ENCODE measurements around the gene SLC37A1. TPM values are rescaled to one million over a fixed set of nuclear protein-coding genes. Genes with fewer than 3 reads are reported as not detected.
A peak's percentile ranks its signal among the peaks of the same experiment; 100 is the strongest.
"Not testable (repeated sequence)": the region's sequence is repeated elsewhere in the genome, so short reads cannot be mapped to it uniquely, and the experiment has no call there.

Gene SLC37A1
- total RNA-seq, 1 donor from 2014 or later = 28.9 TPM

- ATAC-seq (no peak), DNase-seq (no peak)
- TF ChIP-seq CTCF (IDR thresholded peaks at IDR 0.05) = no peak
- H3K4me3 ChIP-seq = no peak overlapping the region
- intact Hi-C loops (cut with DNase I) = no loop called here
- H3K9me3 ChIP-seq = no peaks in the 10 kb centered on the region
- peaks cover 6% of the 10 kb centered on the region for H3K27me3 ChIP-seq (ENCODE audit: low read depth)
- H3K36me3 ChIP-seq = no peaks in the 10 kb centered on the region
- no peak overlapping the region for H3K27ac ChIP-seq
- no peaks in the 10 kb centered on the region for H3K4me1 ChIP-seq
Measured at GRCh38 chr21:42627527-42628289, 114.1 kb downstream of the SLC37A1 start.

- intact Hi-C loops (cut with DNase I); ATAC-seq; H3K27ac ChIP-seq; H3K4me3 ChIP-seq; DNase-seq; H3K27me3 ChIP-seq (ENCODE audit: low read depth); H3K36me3 ChIP-seq; H3K9me3 ChIP-seq; H3K4me1 ChIP-seq: not testable (repeated sequence)
Measured at GRCh38 chr21:42628466-42629061, 114.9 kb downstream of the SLC37A1 start.

GRCh38 chr21:42629933-42630589 is 116.4 kb downstream of the SLC37A1 start:
- intact Hi-C loops (cut with DNase I) = no loop called here
- DNase-seq = peak; percentile 24
- no peak for ATAC-seq

GRCh38 chr21:42630626-42631025 is 117.0 kb downstream of the SLC37A1 start:
- no peak for ATAC-seq
- intact Hi-C loops (cut with DNase I) = no loop called here
- H3K27ac ChIP-seq = no peak overlapping the region
- H3K9me3 ChIP-seq = no peaks in the 10 kb centered on the region
- no peak overlapping the region for H3K4me3 ChIP-seq
- H3K4me1 ChIP-seq = no peaks in the 10 kb centered on the region
- no peak for TF ChIP-seq CTCF (IDR thresholded peaks at IDR 0.05)
- no peaks in the 10 kb centered on the region for H3K36me3 ChIP-seq
- peak; percentile 21 for DNase-seq
- H3K27me3 ChIP-seq (ENCODE audit: low read depth) = peaks cover 6% of the 10 kb centered on the region

More at GRCh38 chr21:42629933-42630589, 116.4 kb downstream of the SLC37A1 start:
- Histone ChIP-seq H3K36me3 (no peaks in the 10 kb centered on the region), H3K4me3 (no peak overlapping the region), H3K9me3 (no peaks in the 10 kb centered on the region), H3K4me1 (no peaks in the 10 kb centered on the region), H3K27ac (no peak overlapping the region), H3K27me3 (ENCODE audit: low read depth) (peaks cover 6% of the 10 kb centered on the region)
- no peak for TF ChIP-seq CTCF (IDR thresholded peaks at IDR 0.05)

Other genes with a start within 250 kb of the SLC37A1 start
- gene TFF3, start 198.4 kb upstream of the SLC37A1 start, total RNA-seq = 19.0 TPM
- gene TFF2, start 162.9 kb upstream of the SLC37A1 start, total RNA-seq = not detected
- gene TFF1, start 147.3 kb upstream of the SLC37A1 start, total RNA-seq = not detected
- 3.8 TPM for gene TMPRSS3, start 117.8 kb upstream of the SLC37A1 start, total RNA-seq
- 1.2 TPM for gene UBASH3A, start 110.0 kb upstream of the SLC37A1 start, total RNA-seq
- 18.1 TPM for gene RSPH1, start 17.6 kb upstream of the SLC37A1 start, total RNA-seq
- gene PDE9A, start 139.8 kb downstream of the SLC37A1 start, total RNA-seq = 12.8 TPM